Trophoblast cell (in vitro differentiated cells and primary cell): ENCODE results near the gene FGF9.
A peak's percentile ranks its signal among the peaks of the same experiment; 100 is the strongest.

Experiments
- DNase-seq, 2 donors: peaks; one replicate each; pipeline ENCODE4 v3.0.0-alpha.2; 2016
- H2AFZ ChIP-seq: 2 replicates; pipeline ENCODE4 v1.6.1; 2013; ENCODE audit warnings: low read length, moderate library complexity, mild to moderate bottlenecking; ENCODE audit not compliant: insufficient read depth, poor library complexity
- H2AK5ac ChIP-seq: 2 replicates; pipeline ENCODE4 v1.6.1; 2013; ENCODE audit warnings: mild to moderate bottlenecking, low read length
- H2BK120ac ChIP-seq: 2 replicates; pipeline ENCODE4 v1.6.1; 2013; ENCODE audit warnings: low read length, mild to moderate bottlenecking, moderate library complexity; ENCODE audit not compliant: insufficient read depth, poor library complexity
- H2BK12ac ChIP-seq: 2 replicates; pipeline ENCODE4 v1.6.1; 2013; ENCODE audit warnings: mild to moderate bottlenecking, low read length, moderate library complexity
- H2BK5ac ChIP-seq: 2 replicates; pipeline ENCODE4 v1.6.1; 2013; ENCODE audit warnings: low read length, low read depth, moderate library complexity, mild to moderate bottlenecking; ENCODE audit not compliant: poor library complexity
- H3K14ac ChIP-seq: 2 replicates; pipeline ENCODE4 v1.6.1; 2013; ENCODE audit warnings: mild to moderate bottlenecking, low read length
- H3K18ac ChIP-seq: 2 replicates; pipeline ENCODE4 v1.6.1; 2013; ENCODE audit warnings: mild to moderate bottlenecking, low read length
- H3K23ac ChIP-seq: 2 replicates; pipeline ENCODE4 v1.6.1; 2013; ENCODE audit warnings: low read length
- H3K27ac ChIP-seq: 2 replicates; pipeline ENCODE4 v1.5.1; 2013; ENCODE audit warnings: low read depth, mild to moderate bottlenecking, inconsistent platforms, low read length, moderate library complexity
- H3K27me3 ChIP-seq: 2 replicates; pipeline ENCODE4 v1.6.1; 2013; ENCODE audit warnings: inconsistent platforms, mild to moderate bottlenecking, low read length, moderate library complexity; ENCODE audit not compliant: insufficient read depth
- H3K36me3 ChIP-seq, 2 experiments: 1 replicate in 1 of 2; 2 replicates in 1 of 2; pipeline ENCODE4 v1.6.1; 2013; ENCODE audit warnings: low read length in 2 of 2, mild to moderate bottlenecking in 2 of 2, moderate library complexity in 1 of 2; ENCODE audit not compliant: insufficient read depth in 2 of 2, control insufficient read depth in 1 of 2
- H3K4ac ChIP-seq: 2 replicates; pipeline ENCODE4 v1.6.1; 2013; ENCODE audit warnings: low read depth, mild to moderate bottlenecking, low read length, moderate library complexity
- H3K4me1 ChIP-seq, 2 experiments: 1 replicate in 1 of 2; 2 replicates in 1 of 2; pipeline ENCODE4 v1.6.1; 2013; ENCODE audit warnings: low read length in 2 of 2, mild to moderate bottlenecking in 2 of 2, moderate library complexity in 1 of 2; ENCODE audit not compliant: insufficient read depth in 2 of 2, control insufficient read depth in 1 of 2
- H3K4me2 ChIP-seq: 2 replicates; pipeline ENCODE4 v1.6.1; 2013; ENCODE audit warnings: inconsistent platforms, mild to moderate bottlenecking, low read length, moderate library complexity
- H3K4me3 ChIP-seq: 2 replicates; pipeline ENCODE4 v1.5.1; 2013; ENCODE audit warnings: mild to moderate bottlenecking, low read depth, low read length, inconsistent platforms
- H3K79me1 ChIP-seq: one replicate; pipeline ENCODE4 v1.6.1; 2013; ENCODE audit warnings: low read length
- H3K79me2 ChIP-seq: 2 replicates; pipeline ENCODE4 v1.6.1; 2013; ENCODE audit warnings: low read length, mild to moderate bottlenecking; ENCODE audit not compliant: control insufficient read depth, insufficient read depth, poor library complexity
- H3K9ac ChIP-seq: 2 replicates; pipeline ENCODE4 v1.6.1; 2013; ENCODE audit warnings: mild to moderate bottlenecking, low read length
- H3K9me3 ChIP-seq: 2 replicates; pipeline ENCODE4 v1.6.1; 2013; ENCODE audit warnings: low read depth, mild to moderate bottlenecking, control low read depth, inconsistent platforms, low read length; ENCODE audit not compliant: insufficient read depth
- H4K12ac ChIP-seq: 2 replicates; pipeline ENCODE4 v1.6.1; 2013; ENCODE audit warnings: low read depth, mild to moderate bottlenecking, low read length, moderate library complexity
- H4K8ac ChIP-seq: 2 replicates; pipeline ENCODE4 v1.6.1; 2013; ENCODE audit warnings: low read depth, mild to moderate bottlenecking, low read length, moderate library complexity
- H4K91ac ChIP-seq: one replicate; pipeline ENCODE4 v1.6.1; 2013; ENCODE audit warnings: low read depth, mild to moderate bottlenecking, low read length, moderate library complexity
- WGBS: extraction: QIAGEN DNeasy Blood & Tissue Kit; methylation state at CpG from one replicate; pipeline ENCODE4 v1.1.7; 2013; ENCODE audit warnings: missing lambda C conversion rate; ENCODE audit not compliant: insufficient read length, insufficient coverage; ENCODE audit errors: extremely low coverage; 5-methylcytosine and 5-hydroxymethylcytosine counted together

FGF9 gene

DNA sequence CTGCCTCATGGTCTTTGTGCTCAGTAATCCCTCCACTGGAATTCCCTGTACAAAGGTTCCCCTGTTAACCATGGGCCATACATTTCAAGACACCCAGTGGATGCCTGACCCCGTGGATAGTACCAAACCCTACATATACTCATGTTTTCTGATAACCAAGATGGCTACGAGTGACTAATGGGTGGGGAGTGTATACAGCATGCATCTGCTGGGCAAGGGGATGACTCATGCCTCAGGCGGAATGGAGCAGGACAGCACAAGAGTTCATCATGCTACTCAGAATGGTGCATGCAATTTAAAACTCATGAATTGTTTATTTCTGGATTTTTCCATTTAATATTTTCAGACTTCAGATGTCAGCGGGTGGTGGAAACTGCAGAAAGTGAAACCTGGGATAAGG, 13.3 kb upstream of the FGF9 start:
- Histone ChIP-seq H3K23ac (no peak overlapping the region), H2AFZ (no peak overlapping the region)

DNA sequence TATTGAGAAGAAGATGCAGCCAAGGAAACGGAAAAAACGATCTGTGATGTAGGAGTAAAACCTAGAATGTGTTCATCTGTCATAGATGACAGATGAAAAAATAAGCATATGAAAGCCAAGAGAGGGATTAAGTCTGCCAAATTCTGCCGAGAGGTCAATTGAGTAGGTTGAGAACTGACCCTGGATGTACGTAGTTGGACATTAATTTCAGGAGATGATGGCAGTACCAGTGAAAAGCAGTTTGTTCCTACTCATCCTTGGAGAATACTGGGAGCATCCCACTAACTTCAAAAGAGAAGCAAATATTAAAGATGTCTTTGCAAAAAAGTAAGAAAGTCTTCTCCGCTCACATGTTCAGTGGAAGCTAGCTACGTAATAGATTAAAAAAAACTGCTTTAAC, 11.8 kb upstream of the FGF9 start:
- Histone ChIP-seq H3K14ac (no peak overlapping the region), H2BK5ac (no peak overlapping the region), H3K4me2 (no peak overlapping the region), H3K27me3 (no peaks in the 10 kb centered on the region), H2AFZ (no peak overlapping the region), H3K36me3 (no peaks in the 10 kb centered on the region), H3K79me1 (no peaks in the 10 kb centered on the region), H3K18ac (no peak overlapping the region), H3K9me3 (peaks cover 2% of the 10 kb centered on the region), H2AK5ac (no peak overlapping the region), H3K79me2 (no peaks in the 10 kb centered on the region), H3K9ac (no peak overlapping the region), H3K4ac (no peak overlapping the region), H3K23ac (no peak overlapping the region), H2BK120ac (no peak overlapping the region), H4K12ac (no peak overlapping the region), H3K4me3 (no peak overlapping the region), H4K91ac (no peak overlapping the region), H2BK12ac (no peak overlapping the region), H4K8ac (no peak overlapping the region), H3K4me1 (no peaks in the 10 kb centered on the region), H3K27ac (no peak overlapping the region)
- no peak for DNase-seq
- no CpG with 5 or more reads among the region's 6 CpGs for WGBS

More for the DNA sequence above, 13.3 kb upstream of the FGF9 start:
- Histone ChIP-seq H2BK120ac (no peak overlapping the region), H2BK12ac (no peak overlapping the region), H3K4me2 (no peak overlapping the region), H3K9me3 (peaks cover 2% of the 10 kb centered on the region), H3K36me3 (no peaks in the 10 kb centered on the region), H4K12ac (no peak overlapping the region), H2BK5ac (no peak overlapping the region), H4K8ac (no peak overlapping the region), H3K14ac (no peak overlapping the region), H3K79me2 (no peaks in the 10 kb centered on the region), H3K27ac (no peak overlapping the region), H4K91ac (no peak overlapping the region), H3K79me1 (no peaks in the 10 kb centered on the region), H3K27me3 (no peaks in the 10 kb centered on the region), H3K4me3 (no peak overlapping the region), H2AK5ac (no peak overlapping the region), H3K4me1 (no peaks in the 10 kb centered on the region), H3K4ac (no peak overlapping the region), H3K9ac (no peak overlapping the region), H3K18ac (no peak overlapping the region)
- peak; percentile 28 to 52 for DNase-seq
- no CpG with 5 or more reads among the region's 4 CpGs for WGBS

DNA sequence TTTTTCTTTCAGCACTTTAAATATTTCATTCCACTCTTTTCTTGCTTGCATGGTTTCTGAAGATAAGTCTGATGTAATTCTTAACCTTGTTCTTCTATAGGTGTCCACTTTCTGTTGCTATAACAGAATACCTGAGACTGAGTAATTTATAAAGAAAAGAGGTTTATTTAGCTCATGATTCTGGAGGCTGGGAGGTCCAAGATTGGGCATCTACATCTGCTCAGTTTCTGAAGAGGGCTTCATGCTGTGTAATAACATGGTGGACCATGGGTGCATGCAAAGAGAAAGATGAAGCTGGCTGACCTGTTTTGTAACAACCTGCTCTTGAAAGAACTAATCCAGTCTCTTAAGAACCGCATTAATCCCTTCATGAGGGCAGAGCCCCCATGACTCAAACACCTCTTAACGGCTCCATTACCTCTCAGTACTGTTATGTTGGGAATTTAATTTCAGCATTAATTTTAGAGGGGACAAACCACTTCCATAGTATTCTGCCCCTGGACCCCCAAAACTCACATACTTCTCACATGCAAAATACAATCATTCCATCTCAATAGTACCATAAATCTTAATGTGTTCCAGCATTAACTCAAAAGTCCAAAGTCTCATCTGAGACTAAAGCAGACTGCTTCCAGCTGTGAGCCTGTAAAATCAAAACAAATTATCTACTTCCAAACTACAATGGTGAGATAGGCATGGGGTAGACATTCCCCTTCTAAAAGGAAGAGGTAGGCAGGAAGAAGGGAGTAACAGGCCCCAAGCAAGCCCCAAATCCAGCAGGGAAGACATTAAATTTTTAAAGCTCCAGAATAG, 9.6 kb upstream of the FGF9 start:
- Histone ChIP-seq H3K23ac (no peak overlapping the region), H2AK5ac (no peak overlapping the region), H2AFZ (no peak overlapping the region), H3K4me3 (no peak overlapping the region), H3K27me3 (no peaks in the 10 kb centered on the region), H3K4ac (no peak overlapping the region), H3K27ac (no peak overlapping the region), H3K4me1 (no peaks in the 10 kb centered on the region), H3K9me3 (peaks cover 2% of the 10 kb centered on the region), H4K91ac (no peak overlapping the region), H3K14ac (no peak overlapping the region), H4K8ac (no peak overlapping the region), H4K12ac (no peak overlapping the region), H3K36me3 (no peaks in the 10 kb centered on the region), H2BK5ac (no peak overlapping the region), H3K9ac (no peak overlapping the region), H3K79me1 (no peaks in the 10 kb centered on the region), H2BK12ac (no peak overlapping the region), H3K18ac (no peak overlapping the region), H2BK120ac (no peak overlapping the region), H3K79me2 (no peaks in the 10 kb centered on the region), H3K4me2 (no peak overlapping the region)
- no CpG with 5 or more reads among the region's 2 CpGs for WGBS
- no peak for DNase-seq

DNA sequence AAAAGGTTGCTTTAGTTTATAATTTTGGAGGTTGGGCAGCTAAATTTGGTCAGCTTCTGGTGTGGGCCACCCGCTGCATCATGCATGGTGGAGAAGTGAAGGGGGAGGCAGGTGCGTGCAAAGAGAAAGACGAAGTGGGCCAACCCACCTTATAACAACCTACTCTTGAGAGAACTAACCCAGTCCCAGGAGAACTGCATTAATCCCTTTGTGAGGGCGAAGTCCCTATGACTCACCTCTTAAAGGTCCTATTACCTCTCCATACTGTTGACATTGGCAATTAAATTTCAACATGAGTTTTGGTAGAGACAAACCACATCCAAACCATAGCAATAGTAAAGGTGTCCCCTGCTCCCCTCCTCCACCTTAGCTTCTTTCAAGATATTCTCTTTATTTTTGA, 7.7 kb upstream of the FGF9 start:
- Histone ChIP-seq H3K9me3 (peaks cover 2% of the 10 kb centered on the region), H3K4ac (no peak overlapping the region), H4K91ac (no peak overlapping the region), H3K27me3 (peaks cover 4% of the 10 kb centered on the region), H3K18ac (no peak overlapping the region), H3K27ac (no peak overlapping the region), H3K4me1 (no peaks in the 10 kb centered on the region), H3K36me3 (no peaks in the 10 kb centered on the region), H4K12ac (no peak overlapping the region), H2BK5ac (no peak overlapping the region), H2AFZ (no peak overlapping the region), H2BK12ac (no peak overlapping the region), H3K23ac (no peak overlapping the region), H3K4me3 (no peak overlapping the region), H2BK120ac (no peak overlapping the region), H3K79me2 (no peaks in the 10 kb centered on the region), H2AK5ac (no peak overlapping the region), H3K79me1 (no peaks in the 10 kb centered on the region), H3K14ac (no peak overlapping the region), H4K8ac (no peak overlapping the region), H3K9ac (no peak overlapping the region), H3K4me2 (no peak overlapping the region)
- no peak for DNase-seq
- no CpG with 5 or more reads among the region's 4 CpGs for WGBS
